ENCODE data around the gene C20orf202. TPM values are rescaled to one million over a fixed set of nuclear protein-coding genes. Genes with fewer than 3 reads are reported as not detected.

Gene C20orf202
- total RNA-seq, 1 donor from 2014 or later, result not detected

DNA sequence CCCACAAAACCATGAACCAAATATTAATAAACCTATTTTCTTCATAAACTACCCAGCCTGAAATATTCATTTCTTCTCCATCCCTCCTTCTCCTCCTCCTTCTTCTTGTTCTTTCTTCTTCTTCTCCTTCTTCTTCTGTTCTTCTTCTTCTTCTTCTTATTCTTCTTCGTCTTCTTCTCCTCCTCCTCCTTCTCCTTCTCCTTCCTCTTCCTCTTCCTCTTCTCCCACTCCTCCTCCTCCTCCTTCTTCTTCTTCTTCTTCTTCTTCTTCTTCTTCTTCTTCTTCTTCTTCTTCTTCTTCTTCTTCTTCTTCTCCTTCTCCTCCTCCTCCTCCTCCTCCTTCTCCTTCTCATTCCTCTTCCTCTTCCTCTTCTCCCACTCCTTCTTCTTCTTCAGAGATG is 13.4 kb upstream of the C20orf202 start:
- TF ChIP-seq, protein P1, sequence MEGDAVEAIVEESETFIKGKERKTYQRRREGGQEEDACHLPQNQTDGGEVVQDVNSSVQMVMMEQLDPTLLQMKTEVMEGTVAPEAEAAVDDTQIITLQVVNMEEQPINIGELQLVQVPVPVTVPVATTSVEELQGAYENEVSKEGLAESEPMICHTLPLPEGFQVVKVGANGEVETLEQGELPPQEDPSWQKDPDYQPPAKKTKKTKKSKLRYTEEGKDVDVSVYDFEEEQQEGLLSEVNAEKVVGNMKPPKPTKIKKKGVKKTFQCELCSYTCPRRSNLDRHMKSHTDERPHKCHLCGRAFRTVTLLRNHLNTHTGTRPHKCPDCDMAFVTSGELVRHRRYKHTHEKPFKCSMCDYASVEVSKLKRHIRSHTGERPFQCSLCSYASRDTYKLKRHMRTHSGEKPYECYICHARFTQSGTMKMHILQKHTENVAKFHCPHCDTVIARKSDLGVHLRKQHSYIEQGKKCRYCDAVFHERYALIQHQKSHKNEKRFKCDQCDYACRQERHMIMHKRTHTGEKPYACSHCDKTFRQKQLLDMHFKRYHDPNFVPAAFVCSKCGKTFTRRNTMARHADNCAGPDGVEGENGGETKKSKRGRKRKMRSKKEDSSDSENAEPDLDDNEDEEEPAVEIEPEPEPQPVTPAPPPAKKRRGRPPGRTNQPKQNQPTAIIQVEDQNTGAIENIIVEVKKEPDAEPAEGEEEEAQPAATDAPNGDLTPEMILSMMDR (IDR thresholded peaks at IDR 0.05; ENCODE audit: insufficient read depth, low read length, poor library complexity, severe bottlenecking), result no peak
- Histone ChIP-seq H3K4me3 (ENCODE audit: low read depth, low read length) (no peak overlapping the region), H3K36me3 (ENCODE audit: control insufficient read depth, insufficient read depth, low read length) (no peaks in the 10 kb centered on the region), H3K27me3 (ENCODE audit: control insufficient read depth, insufficient read depth, low read length) (peaks cover 22% of the 10 kb centered on the region)
- DNase-seq (ENCODE audit: low read depth), result no peak

DNA sequence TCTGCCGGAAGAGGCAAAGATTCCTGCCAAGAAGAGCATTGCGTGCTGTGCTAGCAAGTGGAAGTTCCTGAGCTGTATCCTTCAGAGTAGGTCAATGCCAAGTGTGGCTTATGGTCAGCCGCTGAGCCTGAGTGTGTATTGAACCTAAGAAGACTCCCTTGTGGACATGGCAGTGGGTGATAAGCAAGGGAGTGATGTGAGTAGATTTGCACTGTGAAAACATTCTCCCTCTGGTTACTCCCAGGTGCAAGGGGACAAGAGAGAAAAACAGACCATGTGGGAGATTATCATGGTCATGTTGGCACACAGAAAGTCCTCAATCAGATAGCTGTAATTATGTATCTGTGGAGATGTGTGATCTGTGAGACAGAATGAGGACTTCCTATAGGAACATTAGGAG is 12.4 kb upstream of the C20orf202 start:
- no peak overlapping the region for H3K4me3 ChIP-seq (ENCODE audit: low read depth, low read length)
- no peak for DNase-seq (ENCODE audit: low read depth)
- peaks cover 17% of the 10 kb centered on the region for H3K27me3 ChIP-seq (ENCODE audit: control insufficient read depth, insufficient read depth, low read length)
- no peaks in the 10 kb centered on the region for H3K36me3 ChIP-seq (ENCODE audit: control insufficient read depth, insufficient read depth, low read length)
- TF ChIP-seq, protein P1 (IDR thresholded peaks at IDR 0.05; ENCODE audit: insufficient read depth, low read length, poor library complexity, severe bottlenecking), result no peak

DNA sequence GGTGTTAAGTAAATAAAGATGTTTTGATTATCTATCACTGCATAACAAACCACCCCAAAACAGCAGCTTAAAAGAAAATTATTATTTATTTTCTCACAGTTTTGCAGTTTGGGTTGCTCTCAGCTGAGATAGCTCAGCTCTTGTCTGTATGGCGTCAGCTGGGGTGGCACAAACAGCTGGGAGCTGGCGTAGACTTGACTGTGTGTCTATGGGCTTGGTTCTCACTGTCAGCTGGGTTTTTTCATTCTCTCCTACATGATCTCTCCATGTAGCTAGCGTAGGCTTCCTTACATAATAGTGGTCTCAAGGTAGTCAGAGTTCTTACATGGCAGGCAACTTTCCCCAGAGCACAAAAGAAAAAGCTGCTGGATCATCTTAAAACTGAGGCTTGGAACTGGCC is 12.0 kb upstream of the C20orf202 start:
- TF ChIP-seq, protein P1 (IDR thresholded peaks at IDR 0.05; ENCODE audit: insufficient read depth, low read length, poor library complexity, severe bottlenecking), result no peak
- no peaks in the 10 kb centered on the region for H3K36me3 ChIP-seq (ENCODE audit: control insufficient read depth, insufficient read depth, low read length)
- H3K27me3 ChIP-seq (ENCODE audit: control insufficient read depth, insufficient read depth, low read length), result peaks cover 16% of the 10 kb centered on the region
- DNase-seq (ENCODE audit: low read depth), result no peak
- H3K4me3 ChIP-seq (ENCODE audit: low read depth, low read length), result no peak overlapping the region

DNA sequence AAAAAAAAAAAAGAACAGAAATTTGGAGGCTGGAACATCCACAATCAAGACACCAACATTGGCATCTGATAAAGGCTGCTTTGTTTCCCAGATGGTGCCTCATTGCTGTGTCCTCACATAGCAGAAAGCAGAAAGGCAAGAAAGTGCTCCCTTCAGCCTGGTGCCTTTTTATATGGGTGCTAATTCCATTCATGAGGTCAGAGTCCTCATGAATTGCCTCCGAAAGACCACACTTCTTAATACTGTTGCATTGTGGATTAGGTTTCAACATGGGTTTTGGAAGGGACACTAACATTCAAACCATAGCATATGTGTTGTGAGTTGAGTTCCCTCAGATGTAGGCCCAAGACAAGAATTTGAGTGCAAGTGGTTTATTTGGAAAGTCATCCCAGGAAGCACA is 8.0 kb upstream of the C20orf202 start:
- TF ChIP-seq, protein P1 (IDR thresholded peaks at IDR 0.05; ENCODE audit: insufficient read depth, low read length, poor library complexity, severe bottlenecking), result no peak
- Histone ChIP-seq H3K27me3 (ENCODE audit: control insufficient read depth, insufficient read depth, low read length) (peaks cover 12% of the 10 kb centered on the region), H3K4me3 (ENCODE audit: low read depth, low read length) (no peak overlapping the region), H3K36me3 (ENCODE audit: control insufficient read depth, insufficient read depth, low read length) (no peaks in the 10 kb centered on the region)
- no peak for DNase-seq (ENCODE audit: low read depth)

DNA sequence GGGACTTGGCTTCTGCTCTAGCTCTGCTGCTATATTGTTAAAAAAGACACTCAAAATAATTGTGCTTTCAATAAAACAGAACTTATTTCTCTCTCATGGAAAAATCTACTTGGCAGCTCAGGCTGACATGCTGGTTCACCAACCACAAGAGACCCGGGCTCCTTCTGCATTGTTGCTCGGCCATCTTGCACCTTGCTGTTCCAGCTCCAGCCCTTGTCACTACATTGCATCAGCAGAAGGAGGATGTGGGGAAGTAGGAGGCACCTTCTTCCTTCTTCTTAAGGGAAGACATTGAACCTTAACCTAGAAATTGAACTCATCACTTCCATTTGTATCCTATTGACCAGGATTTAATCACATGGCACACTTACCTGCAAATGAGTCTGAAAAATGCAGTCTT is 6.6 kb upstream of the C20orf202 start:
- H3K36me3 ChIP-seq (ENCODE audit: control insufficient read depth, insufficient read depth, low read length), result no peaks in the 10 kb centered on the region
- H3K4me3 ChIP-seq (ENCODE audit: low read depth, low read length), result no peak overlapping the region
- H3K27me3 ChIP-seq (ENCODE audit: control insufficient read depth, insufficient read depth, low read length), result peaks cover 12% of the 10 kb centered on the region
- no peak for DNase-seq (ENCODE audit: low read depth)
- TF ChIP-seq, protein P1 (IDR thresholded peaks at IDR 0.05; ENCODE audit: insufficient read depth, low read length, poor library complexity, severe bottlenecking), result no peak

DNA sequence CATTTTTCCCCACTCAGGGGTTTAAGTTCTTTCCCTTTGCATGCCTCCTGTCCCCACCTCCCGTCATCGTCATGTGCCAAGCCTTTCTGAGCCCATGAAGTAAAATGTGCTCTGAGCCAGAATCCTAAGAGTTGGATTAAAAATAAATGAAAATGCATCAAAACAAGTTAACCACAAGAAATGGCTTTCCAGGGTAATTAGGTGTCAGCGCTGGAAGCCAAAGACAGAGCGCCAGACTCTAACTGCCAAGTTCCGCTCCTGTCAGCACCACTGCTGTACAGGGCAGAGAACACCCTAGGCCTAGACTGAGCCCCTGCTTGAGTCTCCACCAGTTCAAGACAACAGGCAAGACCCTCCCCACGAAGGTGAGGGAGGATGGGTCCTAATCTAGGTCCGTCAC is 5.5 kb upstream of the C20orf202 start:
- Histone ChIP-seq H3K27me3 (ENCODE audit: control insufficient read depth, insufficient read depth, low read length) (peaks cover 12% of the 10 kb centered on the region), H3K36me3 (ENCODE audit: control insufficient read depth, insufficient read depth, low read length) (no peaks in the 10 kb centered on the region), H3K4me3 (ENCODE audit: low read depth, low read length) (no peak overlapping the region)
- TF ChIP-seq, protein P1 (IDR thresholded peaks at IDR 0.05; ENCODE audit: insufficient read depth, low read length, poor library complexity, severe bottlenecking), result no peak
- no peak for DNase-seq (ENCODE audit: low read depth)

All from kidney epithelial cell (primary cell).